Heart right ventricle (tissue), 16 donors: ENCODE measurements around the gene COG5. TPM values are rescaled to one million over a fixed set of nuclear protein-coding genes. Genes with fewer than 3 reads are reported as not detected.

Experiments
- ATAC-seq, 8 donors: fragments of 200-7000 bp; cut with Tn5 transposase; one replicate each; pipeline ENCODE4 v1.9.1; 2020; ENCODE audit warnings: mild to moderate bottlenecking in 8 of 8, moderate library complexity in 8 of 8, moderate number of reproducible peaks in 1 of 8
- DNase-seq, 2 donors: peaks; one replicate each; pipeline ENCODE4 v3.0.0-alpha.2; 2020
- H3K27ac ChIP-seq, 10 donors: fragments of 200-600 bp; sonication (generic) in 2 of 10; one replicate each; pipeline versions ENCODE4 v1.5.0 to v1.8.0; 2020 to 2022; ENCODE audit warnings: mild to moderate bottlenecking in 3 of 10
- H3K27me3 ChIP-seq, 7 donors: fragments of 200-600 bp; one replicate each; pipeline ENCODE4 v1.8.0; 2021 to 2022; ENCODE audit warnings: mild to moderate bottlenecking in 2 of 7
- H3K36me3 ChIP-seq, 9 donors: fragments of 200-600 bp; sonication (generic) in 1 of 9; one replicate each; pipeline versions ENCODE4 v1.5.0 to v1.8.0; 2020 to 2022; ENCODE audit warnings: mild to moderate bottlenecking in 2 of 9
- H3K4me1 ChIP-seq, 9 donors: fragments of 200-600 bp; sonication (generic) in 1 of 9; one replicate each; pipeline versions ENCODE4 v1.5.0 to v1.8.0; 2020 to 2022; ENCODE audit warnings: mild to moderate bottlenecking in 4 of 9
- H3K4me3 ChIP-seq, 10 donors: fragments of 200-600 bp; sonication (generic) in 2 of 10; one replicate each; pipeline versions ENCODE4 v1.5.0 to v1.8.0; 2020 to 2022; ENCODE audit warnings: mild to moderate bottlenecking in 7 of 10, moderate library complexity in 2 of 10
- H3K9me3 ChIP-seq, 11 donors: fragments of 200-600 bp in 10 of 11; sonication (generic) in 2 of 11; one replicate each; pipeline versions ENCODE4 v1.5.0 to v1.8.0; 2013 to 2022; ENCODE audit warnings: mild to moderate bottlenecking in 2 of 11, control low read depth in 1 of 11, moderate library complexity in 1 of 11
- CTCF ChIP-seq, 9 donors: fragments of 200-600 bp; sonication (generic) in 2 of 9; IDR thresholded peaks; one replicate each; pipeline versions ENCODE4 v1.5.0 to v1.8.0; 2021 to 2022; ENCODE audit warnings: antibody characterized with exemption in 9 of 9, mild to moderate bottlenecking in 5 of 9, moderate library complexity in 1 of 9
- WGBS, 2 donors: extraction: QIAGEN DNeasy Blood & Tissue Kit; methylation state at CpG; one replicate each; pipeline ENCODE4 v1.1.7; 2013; ENCODE audit warnings: inconsistent platforms in 1 of 2; 5-methylcytosine and 5-hydroxymethylcytosine counted together
- intact Hi-C, 10 donors: fragments of 100-400 bp; cut with DNase I; formaldehyde crosslinking; loops; one replicate each; pipeline versions ENCODE4 v1.11.1 to v1.14.2; 2022
- polyA plus RNA-seq, 2 donors: library from polyadenylated mRNA; stranded (reverse); fragments of 200-250 nt; gene quantifications; one replicate each; pipeline ENCODE4 v1.2.3, GENCODE V29; 2013
- total RNA-seq, 10 donors: library from RNA; stranded (reverse); fragmentation: NEBNext Ultra II Directional in 3 of 10; extraction: Animal tissue kit (Norgen Biotek cat#: 25700) in 3 of 10; gene quantifications; one replicate each; pipeline versions ENCODE4 v1.2.1 to v1.2.4, GENCODE V29; 2021 to 2023
- donor health status: Arrhythmogenic right ventricular cardiomyopathy.
- donor health status: ischemic (EF 13 %, LVEDD 7.1; RV severe dilation, severe dysfunction).
- donor health status: healthy with polysubstance abuse.
- donor health status: DM: no; HTN: yes; CAD: no.
- donor health status: DM: no; HTN: no; CAD: no.
- donor health status: ischemic (EF 25% LVEDD 6.9; RV normal size, moderate dysfunction).
- donor health status: ischemic (EF 25% LVEDD 5.7; RV mildly dilated, moderate dysfunction).
- donor health status: healthy.
- donor health status: DM: yes; HTN: yes; CAD: no.
- donor health status: Ischemic cardiomyopathy.
- donor health status: ischemic (EF 35%, LVEDD 5.7; RV mildly dilated, moderate dysfunction).
- donor health status: nonischemic (EF 11% LVEDD 7.7; RV severe dilation, severe dysfunction).
- donor health status: DM: yes; HTN: yes; CAD: no.
- donor health status: PGD.
- donor health status: ischemic (EF 29% LVEDD 5.4; RV normal size, mild dysfunction).
- donor health status: nonischemic (EF 23%, LVEDD 6.1; RV moderate dilation, normal function).

Gene COG5
- total and polyA plus RNA-seq, 12 donors = 8.4 to 65.8 (median 52.2) TPM

- H3K9me3 ChIP-seq = no peaks in the 10 kb centered on the region
- H3K36me3 ChIP-seq = peaks cover 0 to 37% (median 10%) of the 10 kb centered on the region in 9 donors
- intact Hi-C loops = loop anchor here in 5 of 10 donors (2.0 to 10.0 kb wide), 11 partner anchors 14 to 386 kb away; partner anchors contain the start of genes GPR22 (in 2 of the 5) and CBLL1 (in 1 of the 5)
- no peaks in the 10 kb centered on the region for H3K27me3 ChIP-seq
- H3K27ac ChIP-seq = peak overlapping the region; percentile 95 to 99 (median 98)
- no peak for TF ChIP-seq CTCF (IDR thresholded peaks at IDR 0.05)
- ATAC-seq (no peak), DNase-seq (no peak)
- peak overlapping the region; percentile 56 to 90 (median 74) for H3K4me3 ChIP-seq
- H3K4me1 ChIP-seq = peaks cover 0 to 53% (median 31%) of the 10 kb centered on the region in 9 donors
- WGBS, 2 donors = 18 to 22% methylated on average over 10 of the region's 10 CpGs
These were observed 17.1 kb upstream of the COG5 start for GRCh38 chr7:107580716-107581383.

DNA sequence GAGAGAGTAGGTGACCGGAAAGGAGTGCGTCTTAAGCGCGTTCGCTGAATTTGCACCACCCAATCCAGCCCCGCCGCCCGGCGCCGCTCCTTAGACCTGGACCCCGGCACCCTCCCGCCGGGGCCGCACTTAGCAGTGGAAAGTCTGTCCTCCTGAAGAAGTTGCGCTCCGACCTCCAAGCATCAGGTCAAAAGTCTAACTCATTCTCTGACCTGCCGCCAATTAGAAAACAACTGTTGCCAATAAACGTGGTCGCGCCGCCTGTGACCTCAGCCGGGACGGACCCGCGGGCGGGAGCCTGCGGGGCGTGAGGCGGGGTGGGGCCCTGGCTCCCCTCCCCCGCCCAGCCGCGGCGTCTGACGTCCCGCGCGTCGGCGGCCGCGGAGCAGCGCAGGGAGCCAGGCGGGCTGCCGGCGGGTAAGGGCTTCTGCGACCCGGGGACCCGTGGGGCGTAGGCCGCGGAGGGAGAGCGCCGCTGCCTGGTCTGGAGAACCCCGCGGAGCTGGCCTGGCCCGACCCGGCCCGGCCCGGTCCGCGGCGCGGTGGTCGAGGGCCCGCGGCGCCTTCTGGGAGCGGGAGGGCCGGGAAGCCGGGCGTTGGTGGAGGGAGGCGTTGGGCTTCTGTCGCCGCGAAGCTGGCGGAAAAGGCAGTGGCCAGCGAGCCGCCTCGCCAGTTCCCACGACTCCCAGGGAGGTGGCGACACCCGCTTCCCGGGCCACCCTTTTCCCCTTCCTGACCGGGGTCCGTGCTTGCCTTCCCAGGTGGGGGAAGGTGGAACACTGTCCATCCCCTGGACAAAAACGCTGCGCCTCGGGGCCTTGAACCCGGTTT, 16.4 kb upstream of the COG5 start, which contains the start of gene BCAP29:
TSS of gene BCAP29 (plus strand) at position 362 of the 831 bp plus-strand sequence. CDS start 527 bp downstream, outside the sequence.
- Histone ChIP-seq H3K27ac (peak within 1 kb of the TSS; percentile 95 to 99 (median 98)), H3K27me3 (no peaks in the 10 kb centered on the region), H3K4me1 (peaks cover 0 to 53% (median 31%) of the 10 kb centered on the region in 9 donors), H3K4me3 (peak within 1 kb of the TSS; percentile 56 to 90 (median 74)), H3K36me3 (peaks cover 0 to 37% (median 10%) of the 10 kb centered on the region in 9 donors), H3K9me3 (no peaks in the 10 kb centered on the region)
- peak; percentile 7 to 66 (median 42) for TF ChIP-seq CTCF (IDR thresholded peaks at IDR 0.05)
- 0 to 1% methylated on average over 81 to 89 of the region's 89 CpGs for whole genome bisulfite sequencing, 2 donors
- intact Hi-C loops = loop anchor here in 6 of 10 donors (2.0 to 10.0 kb wide), 13 partner anchors 15 to 385 kb away; partner anchors contain the start of genes GPR22 (in 2 of the 6) and CBLL1 (in 1 of the 6)
- ATAC-seq = peak; percentile 93 to 98 (median 96)
- DNase-seq = peak; percentile 83 to 84

DNA sequence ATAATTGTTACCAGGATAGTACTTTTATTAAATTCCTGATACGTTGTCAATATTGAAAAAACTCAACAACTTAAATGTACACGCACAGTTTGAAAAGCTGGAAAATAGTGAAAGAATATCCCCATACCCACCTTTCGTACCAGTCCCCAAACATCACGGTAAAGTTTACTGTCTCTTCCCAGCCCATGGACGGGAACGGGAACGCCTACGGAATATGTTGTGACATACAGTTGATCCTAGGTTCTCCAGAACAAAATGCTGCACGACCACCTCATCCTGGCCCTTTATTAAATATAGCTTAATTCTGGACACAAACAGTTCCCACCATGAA, 15.8 kb upstream of the COG5 start:
- intact Hi-C loops = loop anchor here in 3 of 10 donors (2.0 to 10.0 kb wide), 2 partner anchors 15 to 115 kb away; no protein-coding TSS in a partner anchor
- no peaks in the 10 kb centered on the region for H3K27me3 ChIP-seq
- ATAC-seq (peak in 6 of 8 donors; percentile 4 to 51 (median 36)), DNase-seq (no peak)
- H3K9me3 ChIP-seq = no peaks in the 10 kb centered on the region
- H3K27ac ChIP-seq = peak overlapping the region; percentile 95 to 99 (median 98)
- 1 to 2% methylated on average over 9 of the region's 9 CpGs for WGBS, 2 donors
- peak overlapping the region; percentile 56 to 90 (median 74) for H3K4me3 ChIP-seq
- peaks cover 0 to 37% (median 5%) of the 10 kb centered on the region in 9 donors for H3K36me3 ChIP-seq
- peaks cover 0 to 53% (median 31%) of the 10 kb centered on the region in 9 donors for H3K4me1 ChIP-seq
- TF ChIP-seq CTCF (IDR thresholded peaks at IDR 0.05) = no peak

DNA sequence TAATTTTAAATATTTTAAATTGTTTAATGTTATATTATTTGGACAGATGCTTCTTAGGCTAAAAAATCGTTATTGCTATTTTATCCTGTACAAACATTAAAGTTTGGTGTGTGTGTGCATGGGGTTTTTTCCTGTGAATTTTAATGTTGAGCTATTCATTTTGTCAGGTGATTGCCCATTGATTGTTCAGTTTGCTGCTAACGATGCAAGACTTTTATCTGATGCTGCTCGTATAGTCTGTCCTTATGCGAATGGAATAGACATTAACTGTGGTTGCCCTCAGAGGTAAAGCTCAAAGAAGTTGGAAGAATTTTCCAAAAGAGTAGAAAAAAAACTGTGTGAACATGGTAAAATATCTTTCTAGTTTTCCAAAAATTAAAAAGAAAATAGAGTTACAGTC, 9.8 kb upstream of the COG5 start:
- intact Hi-C loops = loop anchor here in 1 of 10 donors (10.0 kb wide), 1 partner anchor 109 kb away; no protein-coding TSS in a partner anchor
- ATAC-seq (no peak), DNase-seq (no peak)
- H3K27me3 ChIP-seq = no peaks in the 10 kb centered on the region
- no peak overlapping the region for H3K4me3 ChIP-seq
- WGBS, 2 donors = 86 to 87% methylated on average over 4 of the region's 4 CpGs
- no peak for TF ChIP-seq CTCF (IDR thresholded peaks at IDR 0.05)
- no peak overlapping the region for H3K27ac ChIP-seq
- H3K4me1 ChIP-seq = peaks cover 0 to 18% (median 3%) of the 10 kb centered on the region in 9 donors
- H3K9me3 ChIP-seq = no peaks in the 10 kb centered on the region
- H3K36me3 ChIP-seq = peaks cover 0 to 63% (median 4%) of the 10 kb centered on the region in 9 donors
